Muscle of leg (tissue), 11 donors: ENCODE measurements around the gene PPT2. TPM values are rescaled to one million over a fixed set of nuclear protein-coding genes. Genes with fewer than 3 reads are reported as not detected.

Source experiments
- DNase-seq: peaks from one replicate; pipeline ENCODE4 v3.0.0; 2013
- H3K27ac ChIP-seq: one replicate; pipeline ENCODE4 v1.5.1; 2013; ENCODE audit warnings: mild to moderate bottlenecking, low read length, control low read depth
- H3K27me3 ChIP-seq: one replicate; pipeline ENCODE4 v1.6.1; 2013; ENCODE audit warnings: low read length; ENCODE audit not compliant: control insufficient read depth, insufficient read depth
- H3K36me3 ChIP-seq: one replicate; pipeline ENCODE4 v1.6.1; 2013; ENCODE audit warnings: low read length; ENCODE audit not compliant: control insufficient read depth, insufficient read depth
- H3K4me1 ChIP-seq: one replicate; pipeline ENCODE4 v1.6.1; 2013; ENCODE audit warnings: low read length; ENCODE audit not compliant: control insufficient read depth, insufficient read depth
- H3K4me3 ChIP-seq: one replicate; pipeline ENCODE4 v1.5.1; 2013; ENCODE audit warnings: low read length, control low read depth
- H3K9me3 ChIP-seq: replicated peaks from 2 replicates; pipeline ENCODE4 v1.6.1; 2013; ENCODE audit warnings: low read depth, low read length; ENCODE audit not compliant: control insufficient read depth
- WGBS: methylation state at CpG from one replicate; pipeline ENCODE4 v1.1.5; 2013; ENCODE audit warnings: missing lambda C conversion rate; ENCODE audit not compliant: insufficient coverage; 5-methylcytosine and 5-hydroxymethylcytosine counted together
- polyA plus RNA-seq, 8 donors: library from polyadenylated mRNA; unstranded; fragments of 120-200 nt; gene quantifications; one replicate each; pipeline versions ENCODE4 v1.2.1 to v1.2.3, GENCODE V29; 2013; ENCODE audit warnings: inconsistent platforms in 1 of 8, low replicate concordance in 1 of 8; ENCODE audit not compliant: insufficient read length in 8 of 8, insufficient read depth in 1 of 8
- total RNA-seq: library from RNA; stranded (reverse); fragments of 120-200 nt; gene quantifications from one replicate; pipeline ENCODE4 v1.2.4, GENCODE V29; 2013

PPT2 gene
- total and polyA plus RNA-seq, 9 donors, result 15.3 to 35.7 (median 30.9) TPM

DNA sequence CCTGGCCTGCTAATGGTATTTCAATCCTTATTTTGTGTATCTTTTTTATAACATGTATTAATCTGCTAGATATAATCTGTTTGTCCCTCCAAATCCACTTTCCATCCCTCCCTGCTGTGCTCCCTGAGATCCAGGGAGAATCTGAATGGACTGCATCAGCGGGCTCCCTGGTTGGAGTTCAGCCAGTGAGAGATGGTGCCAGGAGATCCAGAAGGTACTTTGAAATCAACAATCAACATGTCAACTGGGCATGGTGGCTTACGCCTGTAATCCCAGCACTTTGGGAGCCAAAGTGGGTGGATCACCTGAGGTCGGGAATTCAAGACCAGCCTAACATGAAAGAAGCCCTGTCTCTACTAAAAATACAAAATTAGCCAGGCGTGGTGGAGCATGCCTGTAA, 30.3 kb upstream of the PPT2 start:
- Histone ChIP-seq H3K27me3 (no peaks in the 10 kb centered on the region), H3K9me3 (no peaks in the 10 kb centered on the region), H3K4me1 (peaks cover 20% of the 10 kb centered on the region), H3K36me3 (peaks cover 76% of the 10 kb centered on the region), H3K4me3 (no peak overlapping the region), H3K27ac (no peak overlapping the region)
- DNase-seq, result no peak
- 81% methylated on average over 3 of the region's 4 CpGs for WGBS

DNA sequence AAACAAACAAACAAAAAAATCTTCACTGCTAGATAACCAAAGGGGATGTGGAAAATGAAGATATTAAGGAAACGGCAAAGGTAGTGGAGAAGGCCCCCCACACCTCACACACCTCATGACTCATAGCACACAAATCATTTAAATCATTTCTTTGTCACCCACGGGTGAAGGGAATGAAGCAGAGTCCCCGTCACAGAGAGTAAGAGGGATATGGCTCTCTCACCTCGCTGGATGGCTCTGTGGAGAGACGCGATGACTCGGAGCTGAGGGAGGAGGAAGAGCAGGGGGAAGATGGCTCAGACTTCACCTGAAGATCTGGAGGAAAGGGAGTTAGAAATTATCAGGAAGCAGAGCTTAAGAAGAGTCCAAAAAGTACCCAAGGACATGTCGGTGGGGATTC, 27.1 kb upstream of the PPT2 start:
- H3K4me1 ChIP-seq, result peaks cover 26% of the 10 kb centered on the region
- H3K36me3 ChIP-seq, result peaks cover 48% of the 10 kb centered on the region
- no peak for DNase-seq
- H3K4me3 ChIP-seq, result peak overlapping the region; percentile 99
- H3K27me3 ChIP-seq, result no peaks in the 10 kb centered on the region
- no peaks in the 10 kb centered on the region for H3K9me3 ChIP-seq
- H3K27ac ChIP-seq, result peak overlapping the region; percentile 100
- WGBS, result 50% methylated on average over 6 of the region's 8 CpGs

DNA sequence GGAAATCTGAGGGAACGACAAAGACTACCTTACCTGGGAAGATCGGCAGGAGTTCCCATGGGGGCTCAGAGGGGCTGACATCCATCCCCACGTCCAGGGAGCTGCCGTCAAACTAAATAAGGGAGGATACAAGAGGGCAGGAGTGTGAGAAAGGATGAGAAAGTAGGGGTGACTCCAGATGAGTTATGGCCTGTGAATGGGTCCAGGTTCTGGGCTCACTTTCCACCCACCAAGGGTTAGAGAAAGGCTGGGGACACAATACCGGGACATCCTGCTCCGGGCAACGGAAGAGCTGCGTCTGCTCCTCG, 26.6 kb upstream of the PPT2 start:
- DNase-seq, result no peak
- H3K4me1 ChIP-seq, result peaks cover 26% of the 10 kb centered on the region
- peak overlapping the region; percentile 100 for H3K27ac ChIP-seq
- 0% methylated on average over 9 of the region's 9 CpGs for WGBS
- no peaks in the 10 kb centered on the region for H3K9me3 ChIP-seq
- H3K36me3 ChIP-seq, result peaks cover 43% of the 10 kb centered on the region
- peak overlapping the region; percentile 99 for H3K4me3 ChIP-seq
- H3K27me3 ChIP-seq, result peaks cover under 1% of the 10 kb centered on the region

DNA sequence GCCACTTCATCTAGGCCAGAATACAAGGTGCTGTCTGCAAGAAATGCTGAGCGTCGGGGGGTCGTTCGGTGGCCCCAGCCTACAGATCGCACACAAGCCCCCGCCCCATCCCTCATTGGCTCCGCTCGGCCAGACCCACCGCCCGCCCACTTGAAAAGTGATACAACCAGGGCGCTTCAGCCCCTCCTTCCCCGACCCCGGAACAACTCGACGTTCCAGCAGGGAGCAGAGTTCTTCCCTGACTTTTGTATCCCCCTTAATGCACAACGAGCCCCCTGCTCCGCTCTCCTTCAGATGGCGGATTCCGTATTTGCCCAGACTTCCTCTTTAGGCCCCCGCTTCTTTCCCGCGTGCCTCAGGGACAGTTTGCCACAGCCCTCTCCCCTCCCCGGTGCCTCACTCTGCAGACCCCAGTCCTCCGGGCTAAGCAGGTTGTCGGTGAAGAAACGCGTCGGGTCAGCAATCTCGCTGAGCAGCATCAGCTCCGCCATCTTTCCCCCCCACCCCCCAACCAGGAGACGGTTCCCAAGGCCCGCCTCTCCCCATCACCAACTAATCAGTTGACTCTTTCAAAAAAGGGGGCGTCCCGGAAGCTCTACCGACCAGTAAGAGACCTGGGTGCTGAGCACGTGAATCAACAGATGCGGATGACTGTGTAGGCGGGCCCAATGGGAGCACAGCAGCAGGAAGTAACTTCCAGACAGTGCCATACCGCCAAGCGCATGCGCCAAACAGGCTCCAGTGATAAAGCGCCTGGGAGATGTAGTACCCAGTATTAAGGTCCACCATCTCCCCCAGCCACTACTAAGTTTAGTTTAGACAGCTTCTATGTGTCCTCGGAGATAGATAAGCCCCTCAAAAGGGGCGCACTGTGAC, 26.0 kb upstream of the PPT2 start, which contains the start of gene ATF6B:
Gene ATF6B (minus strand): TSS at position 530 of the 876 bp plus-strand sequence. CDS start 39 bp downstream, at position 491.
- peak within 1 kb of the TSS; percentile 100 for H3K27ac ChIP-seq
- no peaks in the 10 kb centered on the region for H3K9me3 ChIP-seq
- peaks cover 3% of the 10 kb centered on the region for H3K27me3 ChIP-seq
- peak; percentile 100 for DNase-seq
- peaks cover 38% of the 10 kb centered on the region for H3K36me3 ChIP-seq
- H3K4me1 ChIP-seq, result peaks cover 26% of the 10 kb centered on the region
- H3K4me3 ChIP-seq, result peak within 1 kb of the TSS; percentile 99
- WGBS, result 0% methylated on average over 39 of the region's 44 CpGs

DNA sequence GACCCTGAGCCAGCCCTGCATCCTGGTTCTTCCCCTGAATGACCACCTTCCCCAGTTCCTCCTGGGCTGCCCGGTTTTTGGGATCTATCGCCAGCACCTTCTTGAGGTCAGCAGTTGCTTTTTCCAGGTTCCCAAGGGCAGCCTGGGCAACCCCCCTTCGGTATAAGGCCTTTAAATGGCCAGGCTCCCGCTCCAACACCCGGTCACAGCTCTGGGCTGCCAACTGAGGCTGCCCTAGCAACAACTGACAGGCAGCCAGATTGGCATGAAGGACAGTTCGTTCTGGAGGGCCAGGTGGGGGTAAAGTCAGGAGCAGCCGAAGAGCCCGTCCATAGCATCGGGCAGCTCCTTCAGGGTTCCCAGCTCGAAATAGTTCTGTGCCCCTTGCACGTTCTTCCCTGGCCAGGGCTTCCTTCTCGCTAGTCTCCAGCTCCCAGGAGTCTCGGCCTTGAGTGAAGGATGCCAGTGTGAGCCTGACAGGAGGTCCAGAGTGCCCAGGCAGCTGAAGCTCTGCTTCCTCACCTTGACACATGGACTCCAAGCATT, 25.1 kb upstream of the PPT2 start:
- Histone ChIP-seq H3K9me3 (no peaks in the 10 kb centered on the region), H3K4me3 (no peak overlapping the region), H3K27ac (peak overlapping the region; percentile 97), H3K27me3 (peaks cover 3% of the 10 kb centered on the region), H3K36me3 (peaks cover 30% of the 10 kb centered on the region), H3K4me1 (peaks cover 26% of the 10 kb centered on the region)
- DNase-seq, result peak; percentile 42
- WGBS, result 86% methylated on average over 13 of the region's 13 CpGs

DNA sequence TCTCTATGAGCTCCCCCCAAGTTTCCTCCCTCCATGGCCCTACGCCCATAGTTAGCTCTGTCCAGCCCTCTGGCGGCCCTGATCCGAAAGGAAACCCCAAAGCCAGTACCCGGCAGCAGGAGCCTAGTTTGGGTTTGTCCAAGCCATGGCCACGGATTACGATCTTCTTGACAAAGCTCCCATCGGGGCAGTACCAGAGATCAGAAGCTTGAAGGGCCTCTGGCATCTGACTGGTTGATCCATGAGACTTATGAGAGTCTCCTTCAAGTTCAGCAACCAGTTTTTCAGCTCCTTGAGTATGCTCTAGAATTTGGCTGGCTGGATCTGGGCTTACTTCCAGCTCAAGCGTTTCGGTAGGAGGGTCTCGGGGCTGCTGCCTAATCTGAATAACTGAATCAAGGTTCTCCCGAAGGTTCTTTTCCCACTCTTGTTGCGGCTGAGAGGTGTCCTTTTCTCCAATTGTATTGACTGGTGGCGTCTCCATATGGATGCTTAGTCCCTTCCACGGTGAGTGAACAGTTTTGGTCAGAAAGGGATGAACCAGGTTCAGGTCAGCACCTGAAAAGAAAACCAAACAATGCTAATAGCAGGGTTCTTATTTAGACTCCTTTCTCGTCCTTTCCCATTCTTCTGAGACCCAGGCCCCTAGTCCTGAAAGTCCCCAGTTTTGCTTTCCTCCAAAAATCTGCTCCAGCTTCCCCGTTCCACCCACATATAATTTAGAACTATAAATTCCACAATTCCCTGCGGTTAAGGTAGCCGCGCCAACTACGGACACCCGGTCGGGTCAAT, 24.4 kb upstream of the PPT2 start:
- H3K27me3 ChIP-seq, result peaks cover 6% of the 10 kb centered on the region
- H3K27ac ChIP-seq, result peak overlapping the region; percentile 97
- WGBS, result 32% methylated on average over 19 of the region's 22 CpGs
- DNase-seq, result peak; percentile 46
- H3K4me1 ChIP-seq, result peaks cover 26% of the 10 kb centered on the region
- no peaks in the 10 kb centered on the region for H3K9me3 ChIP-seq
- H3K36me3 ChIP-seq, result peaks cover 26% of the 10 kb centered on the region
- peak overlapping the region; percentile 77 for H3K4me3 ChIP-seq

DNA sequence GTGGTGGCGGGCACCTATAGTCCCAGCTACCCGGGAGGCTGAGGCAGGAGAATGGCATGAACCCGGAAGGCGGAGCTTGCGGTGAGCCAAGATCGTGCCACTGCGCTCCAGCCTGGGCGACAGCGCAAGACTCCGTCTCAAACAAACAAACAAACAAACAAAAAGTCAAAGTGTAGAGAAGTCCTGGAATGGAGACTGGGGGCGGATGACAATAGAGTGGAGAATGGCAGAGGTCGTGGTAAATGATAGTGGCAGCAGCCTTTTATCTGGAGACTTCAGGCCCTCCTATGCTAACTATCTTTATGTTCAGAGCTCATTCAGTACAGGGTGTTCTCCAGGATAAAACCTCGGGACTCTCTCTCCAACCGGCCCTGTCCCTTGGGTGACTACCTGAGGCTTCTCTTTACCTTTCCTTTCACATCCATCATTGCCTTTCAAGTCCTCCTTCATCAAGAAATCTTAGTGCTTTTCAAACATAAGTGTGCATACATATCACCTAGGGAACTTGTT, 22.4 kb upstream of the PPT2 start:
- DNase-seq, result no peak
- Histone ChIP-seq H3K9me3 (no peaks in the 10 kb centered on the region), H3K4me1 (peaks cover 26% of the 10 kb centered on the region), H3K36me3 (peaks cover 6% of the 10 kb centered on the region), H3K4me3 (no peak overlapping the region), H3K27ac (no peak overlapping the region), H3K27me3 (peaks cover 6% of the 10 kb centered on the region)
- 64% methylated on average over 3 of the region's 14 CpGs for WGBS

DNA sequence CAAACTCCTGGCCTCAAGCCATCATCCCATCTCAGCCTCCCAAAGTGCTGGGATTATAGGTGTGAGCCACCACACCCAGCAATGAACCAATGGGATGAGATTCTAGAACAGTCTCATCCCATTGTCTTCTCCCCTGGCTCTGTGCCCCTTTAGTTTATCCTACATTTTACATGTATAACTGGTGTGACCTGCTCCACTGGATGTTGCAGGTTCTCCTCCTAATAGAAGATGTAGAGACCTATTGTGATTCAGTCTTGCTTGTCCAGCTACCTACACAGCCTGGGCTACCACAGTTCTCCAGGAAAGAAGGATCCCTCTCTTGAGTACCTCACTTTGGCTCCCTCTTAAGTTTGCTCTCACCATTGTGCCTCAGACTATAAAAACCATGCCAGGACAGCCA, 21.8 kb upstream of the PPT2 start:
- no peak overlapping the region for H3K4me3 ChIP-seq
- peaks cover 20% of the 10 kb centered on the region for H3K4me1 ChIP-seq

DNA sequence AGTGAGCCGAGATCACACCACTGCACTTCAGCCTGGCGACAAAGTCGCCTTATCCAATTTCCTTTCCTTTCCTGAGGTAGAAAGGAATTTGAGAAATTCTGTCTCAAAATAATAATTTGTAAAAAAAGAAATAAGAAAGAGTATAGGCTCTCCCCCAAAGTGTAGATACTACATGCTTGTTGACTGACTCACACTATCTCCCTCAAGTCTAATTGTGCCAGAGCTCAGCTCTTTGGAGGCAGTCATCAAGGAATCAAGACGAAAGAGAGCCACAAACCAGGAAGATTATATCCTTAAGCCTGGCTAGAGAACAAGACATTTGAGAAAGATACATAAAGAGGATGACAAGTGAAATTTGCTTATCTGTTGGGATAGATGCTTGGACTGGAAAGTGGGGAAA, 20.2 kb upstream of the PPT2 start:
- Histone ChIP-seq H3K36me3 (no peaks in the 10 kb centered on the region), H3K27me3 (peaks cover 6% of the 10 kb centered on the region), H3K27ac (no peak overlapping the region), H3K9me3 (no peaks in the 10 kb centered on the region), H3K4me3 (no peak overlapping the region), H3K4me1 (peaks cover 11% of the 10 kb centered on the region)
- no CpG with 5 or more reads among the region's 4 CpGs for WGBS
- DNase-seq, result no peak

More for the DNA sequence above, 21.8 kb upstream of the PPT2 start:
- no peak for DNase-seq
- Histone ChIP-seq H3K27ac (no peak overlapping the region), H3K27me3 (peaks cover 6% of the 10 kb centered on the region), H3K36me3 (peaks cover under 1% of the 10 kb centered on the region), H3K9me3 (no peaks in the 10 kb centered on the region)

DNA sequence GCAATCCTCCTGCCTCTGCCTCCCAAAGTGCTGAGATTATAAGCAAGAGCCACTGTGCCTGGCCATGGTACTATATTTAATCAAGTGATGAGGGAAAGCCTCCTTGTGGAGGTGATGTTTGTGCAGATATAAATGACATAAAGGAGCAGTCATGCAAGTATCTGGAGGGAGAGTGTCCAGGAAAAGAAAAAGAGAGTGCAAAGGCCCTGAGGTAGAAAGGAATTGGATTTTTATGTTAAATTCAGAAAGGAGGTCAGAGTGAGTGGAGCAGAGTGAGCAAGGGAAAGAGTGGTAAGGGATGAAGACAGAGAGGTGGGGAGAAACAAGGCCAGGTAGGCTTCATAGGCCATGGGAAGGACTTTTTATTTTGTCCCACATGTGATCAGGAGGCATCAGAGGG, 16.5 kb upstream of the PPT2 start:
- Histone ChIP-seq H3K27ac (no peak overlapping the region), H3K9me3 (no peaks in the 10 kb centered on the region), H3K4me1 (no peaks in the 10 kb centered on the region), H3K36me3 (no peaks in the 10 kb centered on the region), H3K4me3 (no peak overlapping the region), H3K27me3 (peaks cover 9% of the 10 kb centered on the region)
- DNase-seq, result no peak
